ENCODE data around the gene IRS1.

Gene IRS1

DNA sequence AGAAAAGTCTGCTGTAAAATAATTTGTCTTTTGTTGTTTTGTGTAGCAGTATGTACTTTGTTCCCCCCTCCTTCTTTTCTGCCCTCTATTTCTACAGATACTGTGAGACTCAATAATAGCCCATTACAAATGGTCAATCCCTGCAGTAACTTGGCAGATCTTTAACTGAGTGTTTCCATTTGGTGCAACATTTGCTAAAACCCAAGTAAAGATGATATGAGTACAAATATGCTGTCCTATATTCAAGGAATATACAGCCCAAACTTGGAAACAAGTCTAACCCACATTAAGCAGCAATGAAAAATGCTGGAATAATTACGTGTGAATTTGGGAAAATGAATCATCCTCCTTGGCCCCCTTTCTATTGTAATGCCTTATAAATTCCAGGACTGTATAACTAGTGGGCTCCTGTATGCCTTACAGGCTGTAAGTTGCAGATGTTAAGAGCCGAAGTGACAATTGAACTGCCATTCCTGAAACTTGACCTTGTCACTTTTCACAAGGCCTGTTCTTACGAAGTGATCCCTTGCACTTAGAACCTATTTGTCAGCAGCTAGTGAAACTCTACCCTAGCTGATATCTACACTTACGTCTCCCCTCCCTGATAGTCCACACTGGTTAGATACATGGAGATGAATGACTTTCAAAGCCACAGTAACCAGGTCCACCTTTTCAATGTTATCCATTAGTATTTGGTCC lies 104.9 kb downstream of the IRS1 start:
- Histone ChIP-seq H3K9ac (ENCODE audit: low read length) (no peak overlapping the region), H3K4me3 (ENCODE audit: low read depth in 1 of 2, low read length in 2 of 2) (no peak overlapping the region), H3K9me3 (ENCODE audit: low read length) (no peaks in the 10 kb centered on the region), H3K36me3 (ENCODE audit: insufficient read depth, low read length) (no peaks in the 10 kb centered on the region), H3K27me3 (ENCODE audit: control insufficient read depth in 1 of 2, insufficient read depth in 2 of 2, low read length in 2 of 2) (no peaks in the 10 kb centered on the region), H3K4me1 (ENCODE audit: insufficient read depth, low read length) (peaks cover 19% of the 10 kb centered on the region), H3K27ac (ENCODE audit: low read depth, low read length) (no peak overlapping the region)

GRCh38 chr2:226694149-226694548 lies 105.5 kb downstream of the IRS1 start:
- Histone ChIP-seq H3K4me1 (ENCODE audit: insufficient read depth, low read length) (peaks cover 15% of the 10 kb centered on the region), H3K9ac (ENCODE audit: low read length) (no peak overlapping the region), H3K9me3 (ENCODE audit: low read length) (no peaks in the 10 kb centered on the region), H3K27me3 (ENCODE audit: control insufficient read depth in 1 of 2, insufficient read depth in 2 of 2, low read length in 2 of 2) (no peaks in the 10 kb centered on the region), H3K4me3 (ENCODE audit: low read depth in 1 of 2, low read length in 2 of 2) (no peak overlapping the region), H3K36me3 (ENCODE audit: insufficient read depth, low read length) (no peaks in the 10 kb centered on the region), H3K27ac (ENCODE audit: low read depth, low read length) (no peak overlapping the region)

- no peaks in the 10 kb centered on the region for H3K36me3 ChIP-seq (ENCODE audit: insufficient read depth, low read length)
- no peaks in the 10 kb centered on the region for H3K27me3 ChIP-seq (ENCODE audit: control insufficient read depth in 1 of 2, insufficient read depth in 2 of 2, low read length in 2 of 2)
- no peaks in the 10 kb centered on the region for H3K9me3 ChIP-seq (ENCODE audit: low read length)
- no peak overlapping the region for H3K9ac ChIP-seq (ENCODE audit: low read length)
- peaks cover 12% of the 10 kb centered on the region for H3K4me1 ChIP-seq (ENCODE audit: insufficient read depth, low read length)
- no peak overlapping the region for H3K4me3 ChIP-seq (ENCODE audit: low read depth in 1 of 2, low read length in 2 of 2)
- H3K27ac ChIP-seq (ENCODE audit: low read depth, low read length) = no peak overlapping the region
These were observed 106.1 kb downstream of the IRS1 start for GRCh38 chr2:226693521-226693920.

DNA sequence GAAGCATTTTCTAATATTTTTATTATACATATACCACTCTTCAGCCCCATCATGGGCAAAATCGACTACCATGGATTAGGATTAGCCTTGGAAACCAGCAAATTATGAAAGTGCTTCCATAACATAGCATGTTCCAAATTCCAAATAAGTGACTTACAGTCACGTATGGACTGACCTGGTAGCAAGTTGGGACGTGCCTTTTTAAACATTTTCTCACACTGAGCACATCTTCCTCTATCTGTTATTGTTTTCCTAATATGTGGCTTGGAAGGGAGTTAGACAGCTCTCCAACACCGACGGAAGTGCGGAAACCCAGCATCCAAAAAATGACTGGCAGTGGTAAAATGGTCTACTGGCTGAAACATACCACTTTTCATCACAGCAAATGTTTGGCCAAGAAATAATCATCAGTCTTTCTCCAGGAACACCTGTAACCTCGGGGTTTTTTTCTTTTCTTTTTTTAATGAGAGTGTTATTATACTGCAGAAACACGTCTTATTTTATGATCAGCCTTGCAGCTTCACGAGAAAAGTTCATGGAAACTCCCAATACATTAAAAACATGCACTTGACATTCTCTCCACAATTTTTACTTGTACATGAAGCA lies 107.0 kb downstream of the IRS1 start:
- Histone ChIP-seq H3K9ac (ENCODE audit: low read length) (no peak overlapping the region), H3K9me3 (ENCODE audit: low read length) (no peaks in the 10 kb centered on the region), H3K27me3 (ENCODE audit: control insufficient read depth in 1 of 2, insufficient read depth in 2 of 2, low read length in 2 of 2) (no peaks in the 10 kb centered on the region), H3K4me3 (ENCODE audit: low read depth in 1 of 2, low read length in 2 of 2) (no peak overlapping the region), H3K36me3 (ENCODE audit: insufficient read depth, low read length) (no peaks in the 10 kb centered on the region), H3K4me1 (ENCODE audit: insufficient read depth, low read length) (peaks cover 12% of the 10 kb centered on the region), H3K27ac (ENCODE audit: low read depth, low read length) (no peak overlapping the region)

DNA sequence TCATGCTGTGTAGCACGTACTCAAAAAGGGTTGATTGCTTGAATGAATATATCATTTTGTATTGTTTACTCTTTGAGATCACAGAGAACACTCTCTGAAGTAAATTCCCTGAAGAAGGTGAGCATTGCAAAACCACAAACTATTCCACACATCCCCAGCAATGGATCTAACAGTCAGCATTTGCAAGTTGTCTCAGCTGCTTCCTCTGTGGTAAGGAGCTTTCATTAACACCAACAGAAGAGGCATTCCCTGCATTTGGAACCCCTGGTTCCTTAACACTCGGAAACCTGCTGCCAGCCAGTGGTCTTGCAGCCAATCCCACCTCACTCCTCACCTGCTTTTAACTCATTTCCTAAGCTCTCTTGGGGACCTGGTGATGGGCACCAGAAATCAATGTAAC lies 108.4 kb downstream of the IRS1 start:
- H3K9ac ChIP-seq (ENCODE audit: low read length) = no peak overlapping the region
- H3K4me1 ChIP-seq (ENCODE audit: insufficient read depth, low read length) = peaks cover 12% of the 10 kb centered on the region
- H3K27me3 ChIP-seq (ENCODE audit: control insufficient read depth in 1 of 2, insufficient read depth in 2 of 2, low read length in 2 of 2) = no peaks in the 10 kb centered on the region
- peak overlapping the region in 1 of 2 donors; percentile 28 for H3K4me3 ChIP-seq (ENCODE audit: low read depth in 1 of 2, low read length in 2 of 2)
- H3K27ac ChIP-seq (ENCODE audit: low read depth, low read length) = no peak overlapping the region
- no peaks in the 10 kb centered on the region for H3K9me3 ChIP-seq (ENCODE audit: low read length)
- H3K36me3 ChIP-seq (ENCODE audit: insufficient read depth, low read length) = no peaks in the 10 kb centered on the region

DNA sequence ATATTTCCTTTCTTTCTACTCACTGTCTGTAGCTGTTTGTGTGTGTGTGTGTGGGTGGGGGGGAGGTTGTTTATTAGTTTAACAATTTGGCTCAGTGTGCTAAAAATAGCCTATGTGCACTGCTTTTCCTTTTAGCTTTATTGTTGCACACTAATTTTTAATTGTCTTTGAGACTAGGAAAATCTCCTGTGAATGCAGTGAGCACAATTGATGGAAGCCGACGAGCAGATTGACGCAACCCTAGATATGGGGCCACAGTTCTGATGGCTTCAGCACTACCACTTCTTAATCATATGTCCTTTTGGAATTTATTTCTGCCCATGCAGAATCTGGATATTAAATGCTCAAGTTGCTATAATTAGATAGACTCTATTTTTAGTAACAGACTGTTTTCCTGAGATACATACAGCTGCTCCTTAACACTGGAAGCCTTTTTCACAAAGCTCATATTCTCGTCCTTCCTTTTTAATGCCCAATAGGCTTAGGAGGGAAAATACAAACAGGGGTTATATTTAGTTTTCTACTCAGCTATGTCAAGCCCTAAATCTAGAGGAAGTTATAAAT lies 109.1 kb downstream of the IRS1 start:
- no peaks in the 10 kb centered on the region for H3K9me3 ChIP-seq (ENCODE audit: low read length)
- no peaks in the 10 kb centered on the region for H3K27me3 ChIP-seq (ENCODE audit: control insufficient read depth in 1 of 2, insufficient read depth in 2 of 2, low read length in 2 of 2)
- H3K27ac ChIP-seq (ENCODE audit: low read depth, low read length) = no peak overlapping the region
- H3K36me3 ChIP-seq (ENCODE audit: insufficient read depth, low read length) = no peaks in the 10 kb centered on the region
- peak overlapping the region in 1 of 2 donors; percentile 28 for H3K4me3 ChIP-seq (ENCODE audit: low read depth in 1 of 2, low read length in 2 of 2)
- H3K9ac ChIP-seq (ENCODE audit: low read length) = no peak overlapping the region
- H3K4me1 ChIP-seq (ENCODE audit: insufficient read depth, low read length) = peaks cover 12% of the 10 kb centered on the region

DNA sequence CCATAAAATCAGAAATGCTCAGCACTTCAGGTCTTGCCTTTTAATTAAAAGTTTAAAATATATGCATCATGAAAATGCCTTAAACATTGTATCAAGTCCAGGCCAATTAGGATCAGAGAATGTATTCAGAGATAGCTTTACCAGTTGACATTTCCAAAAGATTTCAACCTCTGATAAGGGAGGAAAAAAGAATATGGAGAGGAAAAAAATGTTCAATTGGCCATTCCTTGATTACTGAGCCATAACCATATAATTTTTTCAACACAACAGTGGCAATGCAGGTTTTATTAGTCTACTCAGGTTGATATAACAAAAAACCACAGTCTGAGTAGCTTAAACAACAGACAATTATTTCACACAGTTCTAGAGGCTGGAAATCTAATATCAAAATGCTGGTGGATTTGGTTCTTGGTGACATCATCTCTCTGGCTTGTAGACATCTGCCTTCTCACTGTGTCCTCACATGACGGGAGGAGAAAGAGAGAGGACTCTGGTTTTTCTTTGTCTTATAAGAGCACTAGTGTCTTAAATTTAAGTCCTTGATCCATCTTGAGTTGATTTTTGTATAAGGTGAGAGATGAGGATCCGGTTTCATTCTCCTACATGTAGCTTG lies 111.9 kb downstream of the IRS1 start:
- H3K36me3 ChIP-seq (ENCODE audit: insufficient read depth, low read length) = no peaks in the 10 kb centered on the region
- no peak overlapping the region for H3K9ac ChIP-seq (ENCODE audit: low read length)
- no peaks in the 10 kb centered on the region for H3K9me3 ChIP-seq (ENCODE audit: low read length)
- no peaks in the 10 kb centered on the region for H3K27me3 ChIP-seq (ENCODE audit: control insufficient read depth in 1 of 2, insufficient read depth in 2 of 2, low read length in 2 of 2)
- no peak overlapping the region for H3K4me3 ChIP-seq (ENCODE audit: low read depth in 1 of 2, low read length in 2 of 2)
- no peak overlapping the region for H3K27ac ChIP-seq (ENCODE audit: low read depth, low read length)
- peaks cover 12% of the 10 kb centered on the region for H3K4me1 ChIP-seq (ENCODE audit: insufficient read depth, low read length)

GRCh38 chr2:226684563-226684959 lies 115.1 kb downstream of the IRS1 start:
- Histone ChIP-seq H3K9me3 (ENCODE audit: low read length) (no peaks in the 10 kb centered on the region), H3K27me3 (ENCODE audit: control insufficient read depth in 1 of 2, insufficient read depth in 2 of 2, low read length in 2 of 2) (no peaks in the 10 kb centered on the region), H3K36me3 (ENCODE audit: insufficient read depth, low read length) (no peaks in the 10 kb centered on the region), H3K9ac (ENCODE audit: low read length) (no peak overlapping the region), H3K4me1 (ENCODE audit: insufficient read depth, low read length) (no peaks in the 10 kb centered on the region), H3K4me3 (ENCODE audit: low read depth in 1 of 2, low read length in 2 of 2) (no peak overlapping the region), H3K27ac (ENCODE audit: low read depth, low read length) (no peak overlapping the region)

DNA sequence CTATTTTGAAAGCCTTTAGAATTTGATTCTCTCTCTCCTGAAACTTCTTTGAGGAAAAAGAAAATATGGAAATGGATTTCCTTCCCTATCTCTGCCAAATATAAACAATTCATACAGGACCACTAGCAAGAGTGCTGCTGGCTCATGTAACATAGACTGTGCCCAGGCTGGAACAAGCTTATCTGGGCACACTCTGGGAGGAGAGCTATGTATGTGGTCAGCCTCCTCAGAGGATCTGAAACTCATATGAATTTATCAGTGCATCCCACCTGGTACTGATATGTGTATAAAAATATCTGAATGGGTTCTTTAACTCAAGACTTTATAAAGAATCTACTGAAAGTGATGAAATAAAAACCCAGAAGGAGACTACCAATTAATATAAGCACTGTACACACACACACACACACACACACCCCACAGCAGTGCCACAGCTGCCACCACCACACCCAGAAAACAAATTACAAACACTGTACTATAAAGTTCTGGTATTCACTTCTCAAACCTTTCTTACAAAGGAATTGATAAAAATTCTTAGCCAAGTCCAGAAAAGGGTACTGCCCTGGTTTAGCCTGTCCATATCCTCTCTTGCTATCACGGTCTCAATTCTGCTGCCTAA lies 115.6 kb downstream of the IRS1 start:
- no peaks in the 10 kb centered on the region for H3K4me1 ChIP-seq (ENCODE audit: insufficient read depth, low read length)

GRCh38 chr2:226683196-226683595 lies 116.4 kb downstream of the IRS1 start:
- no peaks in the 10 kb centered on the region for H3K27me3 ChIP-seq (ENCODE audit: control insufficient read depth in 1 of 2, insufficient read depth in 2 of 2, low read length in 2 of 2)
- no peak overlapping the region for H3K27ac ChIP-seq (ENCODE audit: low read depth, low read length)
- H3K9ac ChIP-seq (ENCODE audit: low read length) = no peak overlapping the region

More for the DNA sequence above, 115.6 kb downstream of the IRS1 start:
- Histone ChIP-seq H3K4me3 (ENCODE audit: low read depth in 1 of 2, low read length in 2 of 2) (no peak overlapping the region), H3K27ac (ENCODE audit: low read depth, low read length) (no peak overlapping the region), H3K27me3 (ENCODE audit: control insufficient read depth in 1 of 2, insufficient read depth in 2 of 2, low read length in 2 of 2) (no peaks in the 10 kb centered on the region), H3K9ac (ENCODE audit: low read length) (no peak overlapping the region), H3K9me3 (ENCODE audit: low read length) (no peaks in the 10 kb centered on the region), H3K36me3 (ENCODE audit: insufficient read depth, low read length) (no peaks in the 10 kb centered on the region)

More at GRCh38 chr2:226683196-226683595, 116.4 kb downstream of the IRS1 start:
- Histone ChIP-seq H3K36me3 (ENCODE audit: insufficient read depth, low read length) (no peaks in the 10 kb centered on the region), H3K9me3 (ENCODE audit: low read length) (no peaks in the 10 kb centered on the region), H3K4me1 (ENCODE audit: insufficient read depth, low read length) (no peaks in the 10 kb centered on the region), H3K4me3 (ENCODE audit: low read depth in 1 of 2, low read length in 2 of 2) (no peak overlapping the region)

All from muscle layer of colon (tissue), 2 donors.